Loucy (cell line): ENCODE results near the gene LMO2.

Source experiments
- EZH2phosphoT487 ChIP-seq: fragments of 200-600 bp; IDR thresholded peaks from 2 replicates; pipeline ENCODE4 v1.6.1; 2018; ENCODE audit warnings: antibody characterized with exemption, mild to moderate bottlenecking, moderate library complexity, borderline replicate concordance
- TF ChIP-seq, protein P1 (sequence below): fragments of 200-600 bp; sonication (generic); conservative IDR thresholded peaks from 2 replicates; pipeline ENCODE4 v1.5.1; 2014; ENCODE audit warnings: mild to moderate bottlenecking, antibody characterized with exemption, low read length

DNA sequence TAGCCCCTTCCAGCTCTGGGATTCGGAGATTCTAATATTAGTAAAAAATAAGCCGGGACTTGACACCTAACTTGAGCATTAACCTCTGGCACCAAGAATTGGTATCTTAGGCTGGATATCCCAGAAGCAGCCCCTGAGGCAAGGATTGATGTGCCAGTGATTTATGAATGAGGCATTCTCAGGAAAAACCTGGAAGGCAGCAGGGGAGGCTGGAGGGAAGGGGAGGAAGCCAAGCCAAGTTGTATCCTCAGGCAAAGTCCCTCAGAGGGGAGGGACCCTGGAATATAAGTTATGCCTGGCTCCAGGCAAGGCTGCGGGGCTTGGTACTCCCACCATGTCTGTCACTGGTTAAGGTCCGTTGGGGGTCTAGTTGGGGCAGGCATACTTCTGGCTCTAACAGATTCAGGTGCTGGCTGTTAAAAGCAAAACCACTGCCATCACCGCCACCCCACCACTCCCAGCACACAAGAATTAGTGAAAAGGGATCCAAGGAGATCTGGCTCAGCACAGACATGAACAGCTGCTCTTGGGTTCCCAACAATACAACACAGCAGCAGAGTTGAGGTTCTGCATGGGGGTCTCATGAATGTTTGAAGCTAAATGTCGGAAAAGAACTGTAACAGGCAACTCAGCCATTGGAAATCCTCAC lies 29.8 kb downstream of the LMO2 start:
- TF ChIP-seq, protein P1, sequence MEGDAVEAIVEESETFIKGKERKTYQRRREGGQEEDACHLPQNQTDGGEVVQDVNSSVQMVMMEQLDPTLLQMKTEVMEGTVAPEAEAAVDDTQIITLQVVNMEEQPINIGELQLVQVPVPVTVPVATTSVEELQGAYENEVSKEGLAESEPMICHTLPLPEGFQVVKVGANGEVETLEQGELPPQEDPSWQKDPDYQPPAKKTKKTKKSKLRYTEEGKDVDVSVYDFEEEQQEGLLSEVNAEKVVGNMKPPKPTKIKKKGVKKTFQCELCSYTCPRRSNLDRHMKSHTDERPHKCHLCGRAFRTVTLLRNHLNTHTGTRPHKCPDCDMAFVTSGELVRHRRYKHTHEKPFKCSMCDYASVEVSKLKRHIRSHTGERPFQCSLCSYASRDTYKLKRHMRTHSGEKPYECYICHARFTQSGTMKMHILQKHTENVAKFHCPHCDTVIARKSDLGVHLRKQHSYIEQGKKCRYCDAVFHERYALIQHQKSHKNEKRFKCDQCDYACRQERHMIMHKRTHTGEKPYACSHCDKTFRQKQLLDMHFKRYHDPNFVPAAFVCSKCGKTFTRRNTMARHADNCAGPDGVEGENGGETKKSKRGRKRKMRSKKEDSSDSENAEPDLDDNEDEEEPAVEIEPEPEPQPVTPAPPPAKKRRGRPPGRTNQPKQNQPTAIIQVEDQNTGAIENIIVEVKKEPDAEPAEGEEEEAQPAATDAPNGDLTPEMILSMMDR = no peak
- TF ChIP-seq EZH2phosphoT487 = no peak
